ENCODE data around the gene LRCH3. TPM values are rescaled to one million over a fixed set of nuclear protein-coding genes. Genes with fewer than 3 reads are reported as not detected.

LRCH3 gene
- total and polyA plus RNA-seq, 2 of the 13 experiments (the other 11 are each of a cell fraction or from before 2014, with no cell fraction given) = 25.5 to 103 TPM

- TF ChIP-seq FOXK1 (CRISPR knock-in tag; IDR thresholded peaks at IDR 0.05; ENCODE audit: borderline replicate concordance, low read depth) (peak; percentile 56; the same call in 1 of the 2 replicates), MBNL3 (CRISPR knock-in tag; conservative IDR thresholded peaks at IDR 0.05) (no peak), ZNF629 (CRISPR knock-in tag; conservative IDR thresholded peaks at IDR 0.05) (0 out of 2 replicates have a peak, but pooled peaks have one; percentile 32), ZBTB21 (CRISPR knock-in tag; IDR thresholded peaks at IDR 0.05) (no peak), RARG (CRISPR knock-in tag; IDR thresholded peaks at IDR 0.05; ENCODE audit: low read depth) (no peak), SNAI1 (CRISPR knock-in tag; IDR thresholded peaks at IDR 0.05; ENCODE audit: borderline replicate concordance) (peak; percentile 59; the same call in 1 of the 2 replicates), ZNF724P (CRISPR knock-in tag; IDR thresholded peaks at IDR 0.05; ENCODE audit: borderline replicate concordance) (peak; percentile 88; the same call in 1 of the 2 replicates), ZBTB44 (CRISPR knock-in tag; IDR thresholded peaks at IDR 0.05) (0 out of 2 replicates have a peak, but pooled peaks have one; percentile 44), ZNF451 (CRISPR knock-in tag; IDR thresholded peaks at IDR 0.05) (peak; percentile 79; the same call in 1 of the 2 replicates), ZBTB49 (CRISPR knock-in tag; IDR thresholded peaks at IDR 0.05; ENCODE audit: borderline replicate concordance) (peak; percentile 69; the same call in 1 of the 2 replicates), E2F5 (CRISPR knock-in tag; conservative IDR thresholded peaks at IDR 0.05) (peak; percentile 79), PCBP2 (optimal IDR thresholded peaks at IDR 0.05; ENCODE audit: low read depth, low read length, poor library complexity, severe bottlenecking) (no peak), ZNF333 (CRISPR knock-in tag; IDR thresholded peaks at IDR 0.05; ENCODE audit: borderline replicate concordance) (0 out of 2 replicates have a peak, but pooled peaks have one; percentile 54), ZNF331 (CRISPR knock-in tag; IDR thresholded peaks at IDR 0.05) (peak; percentile 87), ATF2 (CRISPR knock-in tag; IDR thresholded peaks at IDR 0.05) (0 out of 2 replicates have a peak, but pooled peaks have one; percentile 45), ZNF460 (CRISPR knock-in tag; IDR thresholded peaks at IDR 0.05; ENCODE audit: borderline replicate concordance) (no peak), KDM5B (CRISPR knock-in tag; IDR thresholded peaks at IDR 0.05; ENCODE audit: borderline replicate concordance) (peak; percentile 88), NR3C1 (CRISPR knock-in tag; IDR thresholded peaks at IDR 0.05) (no peak), EEA1 (CRISPR knock-in tag; IDR thresholded peaks at IDR 0.05; ENCODE audit: borderline replicate concordance) (peak; percentile 79; the same call in 1 of the 2 replicates), ZNF615 (CRISPR knock-in tag; IDR thresholded peaks at IDR 0.05; ENCODE audit: borderline replicate concordance) (peak; percentile 55; the same call in 1 of the 2 replicates), NFATC3 (CRISPR knock-in tag; IDR thresholded peaks at IDR 0.05) (peak; percentile 86), ZNF232 (CRISPR knock-in tag; IDR thresholded peaks at IDR 0.05; ENCODE audit: borderline replicate concordance) (peak; percentile 67; the same call in 1 of the 2 replicates), MBD4 (IDR thresholded peaks at IDR 0.05; ENCODE audit: borderline replicate concordance, low read length) (no peak)
These were observed at the start of gene LRCH3 (continued) for GRCh38 chr3:197791113-197791891.
